ENCODE measurements around the gene CCM2L.

CCM2L gene

GRCh38 chr20:32010101-32010500, at the start of gene CCM2L:
Gene CCM2L, plus strand, starts transcription at chr20:32010438. Its CDS starts 17 bp downstream, at chr20:32010455.
- DNase-seq (ENCODE audit: low spot score) = no peak

GRCh38 chr20:31962761-31963160, 47.5 kb upstream of the CCM2L start:
- DNase-seq (ENCODE audit: low spot score) = no peak

- no peak for DNase-seq (ENCODE audit: low spot score)
These were observed 46.3 kb upstream of the CCM2L start for GRCh38 chr20:31963889-31964288.

- DNase-seq (ENCODE audit: low spot score) = no peak
These were observed 43.1 kb upstream of the CCM2L start for GRCh38 chr20:31966991-31967655.

- no peak for DNase-seq (ENCODE audit: low spot score)
These were observed 42.4 kb upstream of the CCM2L start, which contains the start of gene XKR7 for GRCh38 chr20:31967830-31968249. Gene XKR7, plus strand, starts transcription at chr20:31968151. Its CDS starts 25 bp downstream, at chr20:31968176.

GRCh38 chr20:31968291-31969126, 41.7 kb upstream of the CCM2L start:
- DNase-seq (ENCODE audit: low spot score) = peak; percentile 94

GRCh38 chr20:31969991-31970390, 40.2 kb upstream of the CCM2L start:
- no peak for DNase-seq (ENCODE audit: low spot score)

GRCh38 chr20:31972471-31973021, 37.7 kb upstream of the CCM2L start:
- no peak for DNase-seq (ENCODE audit: low spot score)

- no peak for DNase-seq (ENCODE audit: low spot score)
These were observed 35.9 kb upstream of the CCM2L start for GRCh38 chr20:31974296-31974695.

GRCh38 chr20:31974951-31975487, 35.2 kb upstream of the CCM2L start:
- DNase-seq (ENCODE audit: low spot score) = no peak

GRCh38 chr20:31975874-31976273, 34.4 kb upstream of the CCM2L start:
- no peak for DNase-seq (ENCODE audit: low spot score)

GRCh38 chr20:31977080-31977479, 33.2 kb upstream of the CCM2L start:
- no peak for DNase-seq (ENCODE audit: low spot score)

- DNase-seq (ENCODE audit: low spot score) = no peak
These were observed 30.4 kb upstream of the CCM2L start for GRCh38 chr20:31979713-31980426.

- no peak for DNase-seq (ENCODE audit: low spot score)
These were observed 28.5 kb upstream of the CCM2L start for GRCh38 chr20:31981784-31982183.

- no peak for DNase-seq (ENCODE audit: low spot score)
These were observed 25.2 kb upstream of the CCM2L start for GRCh38 chr20:31984981-31985471.

GRCh38 chr20:31987744-31988143, 22.5 kb upstream of the CCM2L start:
- no peak for DNase-seq (ENCODE audit: low spot score)

GRCh38 chr20:31988430-31989015, 21.7 kb upstream of the CCM2L start:
- no peak for DNase-seq (ENCODE audit: low spot score)

GRCh38 chr20:31989030-31989645, 21.1 kb upstream of the CCM2L start:
- DNase-seq (ENCODE audit: low spot score) = no peak

- no peak for DNase-seq (ENCODE audit: low spot score)
These were observed 19.4 kb upstream of the CCM2L start for GRCh38 chr20:31990641-31991338.

GRCh38 chr20:31991339-31991705, 18.9 kb upstream of the CCM2L start:
- DNase-seq (ENCODE audit: low spot score) = no peak

All from COLO829 (cell line).